ENCODE measurements around the gene PCMTD2. TPM values are rescaled to one million over a fixed set of nuclear protein-coding genes. Genes with fewer than 3 reads are reported as not detected.
A peak's percentile ranks its signal among the peaks of the same experiment; 100 is the strongest.

The PCMTD2 gene
- total RNA-seq, 1 experiment from 2014 or later, result 45.7 TPM

GRCh38 chr20:64244870-64245603 is 10.5 kb upstream of the PCMTD2 start:
- ChIA-PET CTCF (no interaction called here), POLR2A (ENCODE audit: unreplicated experiment) (no interaction called here)
- no peak overlapping the region for H2AFZ ChIP-seq (ENCODE audit: low read length)
- intact Hi-C loops (cut with micrococcal nuclease), result no loop called here
- 0 out of 2 replicates have a peak, but pooled peaks have one; percentile 22 for ATAC-seq
- no peaks in the 10 kb centered on the region for H4K20me1 ChIP-seq (ENCODE audit: low read length)
- H3K27ac ChIP-seq (ENCODE audit: low read length), result no peak overlapping the region
- H3K4me1 ChIP-seq (ENCODE audit: insufficient read depth, low read length), result no peaks in the 10 kb centered on the region
- no peaks in the 10 kb centered on the region for H3K79me2 ChIP-seq (ENCODE audit: low read length)
- no peaks in the 10 kb centered on the region for H3F3A ChIP-seq (ENCODE audit: low read length, unreplicated experiment)
- no peak overlapping the region for H3K4me2 ChIP-seq (ENCODE audit: low read length)
- no peak for DNase-seq
- TF ChIP-seq CTCF (conservative IDR thresholded peaks at IDR 0.05; ENCODE audit: low read depth, low read length) (no peak), EZH2phosphoT487 (IDR thresholded peaks at IDR 0.05; ENCODE audit: borderline replicate concordance, low read length) (no peak), EZH2 (IDR thresholded peaks at IDR 0.05; ENCODE audit: low read length, unreplicated experiment) (no peak)
- no peak overlapping the region for H3K9ac ChIP-seq (ENCODE audit: low read length)
- no TSS peak for BruUV-seq (replicated peaks)
- H3K36me3 ChIP-seq (ENCODE audit: low read depth, low read length), result no peaks in the 10 kb centered on the region
- peaks cover 65% of the 10 kb centered on the region for H3K27me3 ChIP-seq (ENCODE audit: low read length)
- no peak overlapping the region for H3K4me3 ChIP-seq (ENCODE audit: low read length)
- H3K9me3 ChIP-seq (ENCODE audit: low read length), result no peaks in the 10 kb centered on the region
- no peaks in the 10 kb centered on the region for H3K9me2 ChIP-seq (replicated peaks; ENCODE audit: low read length)

GRCh38 chr20:64245746-64246595 is 9.6 kb upstream of the PCMTD2 start:
- no peak overlapping the region for H3K9ac ChIP-seq (ENCODE audit: low read length)
- H4K20me1 ChIP-seq (ENCODE audit: low read length), result no peaks in the 10 kb centered on the region
- no peaks in the 10 kb centered on the region for H3F3A ChIP-seq (ENCODE audit: low read length, unreplicated experiment)
- POLR2A ChIA-PET (ENCODE audit: unreplicated experiment), result no interaction called here
- no peak overlapping the region for H3K4me3 ChIP-seq (ENCODE audit: low read length)
- no peak overlapping the region for H3K4me2 ChIP-seq (ENCODE audit: low read length)
- TF ChIP-seq CTCF (conservative IDR thresholded peaks at IDR 0.05; ENCODE audit: low read depth, low read length), result no peak
- TF ChIP-seq EZH2phosphoT487 (IDR thresholded peaks at IDR 0.05; ENCODE audit: borderline replicate concordance, low read length), result no peak
- no peak for TF ChIP-seq EZH2 (IDR thresholded peaks at IDR 0.05; ENCODE audit: low read length, unreplicated experiment)
- ATAC-seq (no peak), DNase-seq (no peak)
- H3K9me2 ChIP-seq (replicated peaks; ENCODE audit: low read length), result no peaks in the 10 kb centered on the region
- H3K4me1 ChIP-seq (ENCODE audit: insufficient read depth, low read length), result no peaks in the 10 kb centered on the region
- H3K9me3 ChIP-seq (ENCODE audit: low read length), result no peaks in the 10 kb centered on the region
- no peaks in the 10 kb centered on the region for H3K79me2 ChIP-seq (ENCODE audit: low read length)
- intact Hi-C loops (cut with micrococcal nuclease), result no loop called here
- no peaks in the 10 kb centered on the region for H3K36me3 ChIP-seq (ENCODE audit: low read depth, low read length)
- peaks cover 73% of the 10 kb centered on the region for H3K27me3 ChIP-seq (ENCODE audit: low read length)
- H2AFZ ChIP-seq (ENCODE audit: low read length), result no peak overlapping the region
- no peak overlapping the region for H3K27ac ChIP-seq (ENCODE audit: low read length)
- CTCF ChIA-PET, result no interaction called here
- BruUV-seq (replicated peaks), result no TSS peak
